C4-2B (cell line): ENCODE data around the gene POLE3.

Experiments
- ZFX ChIP-seq: fragments of 450-650 bp; IDR thresholded peaks from 2 replicates; pipeline ENCODE4 v1.6.1; 2017
- TF ChIP-seq, protein P1 (sequence below): fragments of 450-650 bp; conservative IDR thresholded peaks from 2 replicates; pipeline ENCODE4 v1.5.1; 2017; ENCODE audit warnings: mild to moderate bottlenecking

DNA sequence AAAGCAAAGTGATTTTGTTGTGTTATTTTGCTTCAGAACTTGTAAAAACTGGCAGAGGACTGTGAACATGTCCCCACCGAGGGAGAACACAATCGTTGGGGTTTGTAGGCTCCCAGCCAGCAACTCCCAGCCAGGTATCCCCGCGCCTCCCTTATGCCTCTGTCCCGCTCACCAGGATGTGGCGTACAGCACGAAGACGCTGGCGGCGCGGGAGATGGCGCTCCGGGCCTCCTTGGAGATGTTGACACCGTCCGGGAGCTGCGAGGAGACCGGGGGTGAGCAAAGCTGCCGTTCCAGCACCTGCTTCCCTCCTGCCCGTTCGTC lies 630 bp downstream of the POLE3 start:
- TF ChIP-seq, protein P1, sequence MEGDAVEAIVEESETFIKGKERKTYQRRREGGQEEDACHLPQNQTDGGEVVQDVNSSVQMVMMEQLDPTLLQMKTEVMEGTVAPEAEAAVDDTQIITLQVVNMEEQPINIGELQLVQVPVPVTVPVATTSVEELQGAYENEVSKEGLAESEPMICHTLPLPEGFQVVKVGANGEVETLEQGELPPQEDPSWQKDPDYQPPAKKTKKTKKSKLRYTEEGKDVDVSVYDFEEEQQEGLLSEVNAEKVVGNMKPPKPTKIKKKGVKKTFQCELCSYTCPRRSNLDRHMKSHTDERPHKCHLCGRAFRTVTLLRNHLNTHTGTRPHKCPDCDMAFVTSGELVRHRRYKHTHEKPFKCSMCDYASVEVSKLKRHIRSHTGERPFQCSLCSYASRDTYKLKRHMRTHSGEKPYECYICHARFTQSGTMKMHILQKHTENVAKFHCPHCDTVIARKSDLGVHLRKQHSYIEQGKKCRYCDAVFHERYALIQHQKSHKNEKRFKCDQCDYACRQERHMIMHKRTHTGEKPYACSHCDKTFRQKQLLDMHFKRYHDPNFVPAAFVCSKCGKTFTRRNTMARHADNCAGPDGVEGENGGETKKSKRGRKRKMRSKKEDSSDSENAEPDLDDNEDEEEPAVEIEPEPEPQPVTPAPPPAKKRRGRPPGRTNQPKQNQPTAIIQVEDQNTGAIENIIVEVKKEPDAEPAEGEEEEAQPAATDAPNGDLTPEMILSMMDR: no peak
- TF ChIP-seq ZFX: peak; percentile 43; the same call in 1 of the 2 replicates
